HG02885 (cell line): ENCODE results near the gene AGAP1.

Experiments used
- ATAC-seq: cut with Tn5 transposase; IDR thresholded peaks from one replicate; pipeline ENCODE4 v1.9.1; 2021; ENCODE audit warnings: mild to moderate bottlenecking; ENCODE audit not compliant: unreplicated experiment, poor library complexity

Gene AGAP1

DNA sequence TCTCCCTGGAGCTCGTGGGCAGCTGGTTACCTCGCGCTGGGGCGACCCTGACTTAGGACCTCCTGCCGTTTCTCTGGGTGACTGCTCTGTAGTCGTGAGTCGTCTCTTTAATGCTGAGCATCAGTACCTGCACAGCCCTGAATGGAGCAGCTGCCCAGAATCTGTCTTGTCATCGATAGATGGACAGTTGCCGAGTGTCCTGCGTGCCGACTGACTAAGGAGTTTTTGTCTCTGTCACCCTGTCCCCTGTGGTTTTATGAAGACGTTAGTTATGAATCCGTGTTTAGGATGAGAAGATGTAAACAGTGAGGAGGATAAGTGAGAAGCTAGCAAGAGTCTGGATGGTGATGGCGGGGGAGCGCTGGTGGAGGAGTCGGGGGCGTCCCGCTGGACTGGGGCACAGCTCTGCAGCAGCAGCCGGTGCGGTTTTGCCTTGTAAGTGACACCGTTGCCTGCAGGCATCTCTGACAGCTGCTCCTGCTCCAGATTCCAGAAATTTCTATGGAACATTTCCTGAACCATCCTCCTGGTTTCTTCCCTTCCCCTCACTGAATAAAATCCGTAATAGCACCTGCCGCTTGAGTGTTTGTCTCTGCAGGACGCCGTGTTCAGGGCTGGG lies 13.3 kb downstream of the AGAP1 start:
- no peak for ATAC-seq

- ATAC-seq, result no peak
Observed at GRCh38 chr2:235507928-235508327, 14.1 kb downstream of the AGAP1 start.

DNA sequence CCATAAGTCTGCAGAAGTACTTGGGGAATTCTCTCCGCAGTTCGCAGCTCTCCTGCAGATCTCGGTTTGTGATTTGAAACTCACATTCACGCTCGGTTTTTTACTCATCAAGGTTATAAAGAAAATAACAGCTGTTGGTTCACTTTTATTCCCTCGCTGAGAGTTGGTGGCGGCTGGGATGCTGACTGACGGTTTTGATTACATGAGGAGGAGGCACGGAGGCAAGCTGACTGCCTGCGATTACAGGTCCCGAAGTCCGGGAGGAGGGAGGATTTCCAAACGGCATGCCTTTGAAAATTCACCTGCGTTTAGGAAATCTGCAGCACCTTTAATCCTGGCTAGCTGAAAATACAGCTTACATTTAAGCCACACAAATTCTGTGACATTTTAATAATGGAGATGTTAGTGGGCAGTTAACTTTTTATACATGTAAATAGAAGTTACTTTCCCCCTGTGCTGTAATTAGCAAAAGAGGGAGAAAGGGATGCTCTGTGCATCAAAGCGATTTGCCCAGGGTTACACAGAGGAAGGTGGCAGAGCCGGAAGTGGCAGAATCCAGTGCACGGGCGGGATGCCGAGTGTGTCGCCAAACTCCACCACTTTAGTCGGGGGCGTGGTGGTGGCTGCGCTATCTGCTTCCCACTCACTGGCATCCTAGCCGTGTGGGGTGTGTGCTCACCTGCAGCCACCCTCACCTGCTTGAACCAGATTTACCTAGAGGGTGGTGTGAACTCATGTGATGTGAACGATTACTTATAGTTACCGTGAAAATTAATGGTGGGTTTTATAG lies 14.7 kb downstream of the AGAP1 start:
- ATAC-seq, result no peak

- no peak for ATAC-seq
Observed at GRCh38 chr2:235510318-235510717, 16.5 kb downstream of the AGAP1 start.

- no peak for ATAC-seq
Observed at GRCh38 chr2:235511187-235511661, 17.4 kb downstream of the AGAP1 start.

- ATAC-seq, result no peak
Observed at GRCh38 chr2:235511751-235512698, 18.2 kb downstream of the AGAP1 start.

DNA sequence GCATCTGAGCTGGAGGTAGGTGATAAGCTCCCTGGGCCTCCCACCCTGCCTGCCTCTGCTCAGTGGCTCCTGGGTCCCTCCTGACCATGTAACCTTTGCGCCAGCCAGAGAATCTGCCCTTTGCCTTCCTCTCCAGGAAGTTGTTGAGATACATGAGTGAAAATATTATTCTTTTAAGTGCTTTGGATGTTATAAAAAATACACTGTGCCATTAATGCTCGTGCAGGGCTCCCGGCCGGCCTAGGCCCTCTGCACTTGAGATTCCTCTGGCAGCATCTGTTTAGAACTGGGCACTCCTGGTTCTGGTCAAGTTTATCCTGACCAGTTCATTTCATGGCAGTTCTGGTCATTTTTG lies 18.8 kb downstream of the AGAP1 start:
- ATAC-seq, result no peak

- no peak for ATAC-seq
Observed at GRCh38 chr2:235513984-235514626, 20.3 kb downstream of the AGAP1 start.

DNA sequence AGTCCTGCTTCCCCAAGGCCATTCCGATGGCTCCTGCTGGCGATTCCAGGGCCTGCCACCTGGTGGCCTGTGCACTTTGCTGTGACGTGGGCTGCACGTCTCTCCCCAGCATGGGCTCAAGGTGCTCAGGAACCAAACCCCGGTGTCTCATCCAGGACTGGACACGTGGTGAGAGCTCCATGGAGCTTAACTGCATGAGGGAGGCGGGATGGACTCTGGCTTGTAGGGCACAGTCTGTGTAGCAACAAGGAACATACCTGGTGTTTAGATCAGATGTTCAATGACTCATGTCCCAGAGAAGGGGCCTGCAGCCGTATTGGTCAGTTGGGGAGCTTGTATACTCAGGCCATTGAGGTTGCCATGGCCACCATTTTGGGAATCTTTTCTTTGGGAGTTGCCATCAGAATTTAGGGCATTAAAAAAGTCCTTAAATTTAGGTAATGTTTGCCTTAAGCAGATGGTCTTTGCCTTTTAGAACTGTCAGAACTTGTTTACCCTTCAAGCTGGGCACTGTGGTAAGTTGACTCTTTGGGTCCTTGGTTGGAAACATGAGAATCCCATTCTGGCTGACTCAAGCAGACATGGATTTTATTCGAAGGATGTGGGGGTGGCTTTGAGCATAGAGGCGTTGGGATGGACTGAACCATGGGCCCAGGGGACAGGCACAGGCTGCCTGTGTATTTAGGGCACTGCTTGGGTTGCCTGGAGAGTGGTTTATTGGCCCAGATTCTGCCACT lies 21.0 kb downstream of the AGAP1 start:
- no peak for ATAC-seq

GRCh38 chr2:235515364-235515742 lies 21.5 kb downstream of the AGAP1 start:
- ATAC-seq, result no peak

DNA sequence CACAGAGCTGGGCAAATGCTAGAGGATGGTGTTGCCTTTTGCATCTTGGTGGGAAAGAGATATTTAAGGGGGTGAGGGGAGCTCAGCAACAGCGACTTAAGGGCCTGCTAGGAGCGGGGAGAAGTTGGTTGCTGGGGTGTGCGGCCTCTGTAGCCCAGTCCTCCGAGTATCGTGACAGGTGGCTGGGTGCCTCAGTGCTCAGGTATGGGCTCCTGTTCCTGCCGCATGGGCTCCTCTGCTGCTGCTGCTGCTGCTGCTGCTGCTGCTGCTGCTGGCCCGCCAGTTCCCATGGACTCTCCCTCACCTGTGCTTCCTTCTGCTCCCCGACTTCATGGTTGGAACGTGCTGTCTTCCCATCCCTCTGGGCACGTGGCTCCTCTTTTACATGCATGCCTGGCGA lies 22.0 kb downstream of the AGAP1 start:
- ATAC-seq, result no peak

DNA sequence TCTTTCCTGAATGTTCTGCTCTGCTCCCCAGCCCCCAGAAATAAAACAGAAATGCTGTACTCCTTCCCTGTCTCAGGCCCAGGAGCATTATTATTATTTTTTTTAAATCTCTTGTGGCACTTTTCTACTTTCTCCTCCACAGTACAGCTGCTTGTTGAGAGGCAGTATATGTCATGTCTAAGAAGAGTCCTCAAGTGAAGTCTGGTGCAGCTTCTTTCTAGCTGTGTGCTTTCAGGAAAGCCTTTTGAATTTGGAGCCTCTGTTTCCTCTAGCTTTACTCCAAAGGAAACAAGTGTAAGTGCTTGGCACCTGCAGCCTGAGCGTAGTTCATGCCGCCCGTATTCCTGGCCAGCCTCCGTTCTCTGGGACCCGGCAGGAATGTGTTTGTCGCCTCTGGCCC lies 22.4 kb downstream of the AGAP1 start:
- ATAC-seq, result no peak

DNA sequence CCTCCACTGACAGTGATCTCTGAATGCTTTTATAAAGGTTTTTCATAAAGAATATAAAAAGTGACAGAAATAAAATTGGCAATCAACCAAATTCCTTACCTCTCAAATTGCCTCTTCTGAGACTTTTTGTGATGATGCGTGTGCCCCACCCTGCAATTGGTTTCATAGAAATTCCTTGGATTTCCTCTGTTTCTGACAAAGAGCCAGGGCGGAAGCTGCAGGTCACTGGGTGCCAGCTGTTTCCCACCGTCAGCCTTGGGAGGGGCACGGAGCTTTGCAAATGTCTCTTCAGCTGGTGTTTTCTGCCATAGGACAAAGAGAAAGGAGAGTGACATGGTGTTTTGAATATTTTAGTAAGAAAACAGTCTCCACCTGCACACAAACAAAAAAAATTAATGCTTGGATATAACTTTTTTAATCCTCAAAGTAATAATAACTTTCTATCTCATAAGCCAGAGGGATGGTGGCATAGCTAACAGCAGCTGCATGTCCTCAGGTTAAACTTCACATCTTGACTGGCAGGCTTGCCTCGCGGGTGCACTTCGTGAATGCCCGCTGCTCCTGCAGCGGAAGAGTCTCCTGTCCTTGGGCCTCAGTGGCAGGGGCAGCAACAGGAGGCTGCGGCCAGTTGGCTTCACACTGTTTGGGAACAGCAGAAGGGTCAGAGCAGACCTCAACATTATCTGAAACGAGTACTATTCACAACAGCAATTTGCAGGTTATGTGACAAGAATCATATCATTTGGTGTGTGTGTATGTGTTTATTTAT lies 24.7 kb downstream of the AGAP1 start:
- ATAC-seq, result no peak

DNA sequence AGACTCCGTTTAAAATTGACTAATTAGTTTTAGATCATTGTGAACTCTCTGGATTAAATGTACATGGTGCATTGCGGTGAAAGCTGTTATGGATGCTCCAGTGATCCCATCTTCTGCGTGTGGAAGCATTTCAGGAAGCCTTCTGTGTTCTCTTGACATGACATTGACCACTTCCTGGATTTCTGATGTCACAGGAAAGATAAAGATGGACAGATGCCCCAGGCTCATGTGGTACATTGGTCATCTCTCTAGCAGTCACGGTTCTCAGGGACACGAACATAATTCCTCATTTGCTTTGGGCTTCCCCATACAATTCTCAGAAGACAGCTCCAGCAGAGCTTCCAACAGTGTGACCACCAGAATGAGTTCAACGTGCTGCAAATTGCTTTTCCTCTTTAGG lies 26.9 kb downstream of the AGAP1 start:
- no peak for ATAC-seq

GRCh38 chr2:235521844-235522243 lies 28.0 kb downstream of the AGAP1 start:
- ATAC-seq, result no peak

DNA sequence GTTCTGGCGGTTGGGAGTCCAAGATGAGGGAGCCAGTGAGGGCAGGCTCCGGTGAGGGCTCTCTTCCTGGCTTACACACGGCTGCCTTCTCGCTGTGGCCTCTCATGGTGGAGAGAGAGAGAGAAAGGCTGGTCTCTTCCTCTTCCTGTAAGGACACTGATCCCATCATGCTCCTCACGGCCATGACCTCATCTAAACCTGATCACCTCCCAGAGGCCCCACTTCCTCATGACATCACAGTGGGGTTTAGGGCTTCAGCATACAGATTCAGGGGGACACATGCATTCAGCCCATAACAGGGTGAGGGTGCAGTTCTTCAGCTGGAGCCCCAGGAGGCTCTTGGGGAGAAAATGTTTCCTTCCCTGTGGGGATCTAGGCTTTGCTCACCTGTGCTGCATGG lies 29.2 kb downstream of the AGAP1 start:
- ATAC-seq, result no peak

DNA sequence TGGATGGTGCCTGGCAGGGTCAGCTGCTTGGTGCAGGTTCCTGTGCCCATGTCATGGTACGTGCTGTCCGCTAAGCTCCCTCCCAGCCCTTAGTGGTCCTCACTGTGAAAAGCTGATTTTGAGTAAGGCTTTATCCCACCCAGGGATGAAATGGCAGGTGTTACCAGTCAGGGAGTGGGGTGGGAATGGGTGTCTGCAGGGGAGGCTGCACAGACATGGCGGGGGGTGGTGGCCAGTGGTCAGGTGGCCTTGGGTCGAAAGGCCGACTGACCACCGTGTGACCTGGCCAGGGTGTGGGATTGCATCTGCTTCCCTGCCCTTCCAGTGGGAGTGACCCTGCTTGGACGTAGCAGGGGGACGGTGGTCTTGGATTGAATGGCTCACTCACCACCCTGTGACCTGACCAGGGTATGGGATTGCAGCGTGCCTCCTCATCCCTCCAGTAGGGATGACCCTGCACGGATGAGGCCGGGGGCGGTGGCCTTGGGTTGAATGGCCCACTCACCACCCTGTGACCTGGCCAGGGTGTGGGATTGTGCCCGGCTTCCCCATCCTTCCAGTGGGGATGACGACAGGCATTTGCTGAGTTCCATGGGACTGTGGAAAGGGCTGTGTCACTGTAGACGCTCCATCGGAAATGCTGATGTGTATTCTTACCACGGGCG lies 29.8 kb downstream of the AGAP1 start:
- no peak for ATAC-seq

- ATAC-seq, result no peak
Observed at GRCh38 chr2:235526166-235526565, 32.3 kb downstream of the AGAP1 start.
